Activated naive CD4-positive, alpha-beta T cell treated with anti-CD3 and anti-CD28 coated beads, Interleukin-2, amount 50 U/mL, for 72 hours (primary cell): ENCODE measurements around the gene GOLGA6D. TPM values are rescaled to one million over a fixed set of nuclear protein-coding genes. Genes with fewer than 3 reads are reported as not detected.
"Not testable (repeated sequence)": the region's sequence is repeated elsewhere in the genome, so short reads cannot be mapped to it uniquely, and the experiment has no call there.

Experiments used
- ATAC-seq, 2 donors: fragments of 150-1000 bp; cut with Tn5 transposase; 2 replicates each; pipeline ENCODE4 v1.10.0; 2021; ENCODE audit warnings: mild to moderate bottlenecking in 2 of 2, moderate library complexity in 2 of 2
- DNase-seq, 2 donors: peaks; one replicate each; pipeline ENCODE4 v3.0.0; 2021 to 2022; ENCODE audit warnings: low spot score in 2 of 2
- H3K27ac Mint-ChIP-seq, 2 donors: one replicate each; pipeline ENCODE4 v1.8.0; 2022; ENCODE audit warnings: mild to moderate bottlenecking in 2 of 2, mixed read lengths in 2 of 2
- H3K36me3 Mint-ChIP-seq, 2 donors: one replicate each; pipeline ENCODE4 v1.8.0; 2022; ENCODE audit warnings: mixed read lengths in 2 of 2
- H3K9me3 Mint-ChIP-seq, 2 donors: one replicate each; pipeline ENCODE4 v1.8.0; 2022; ENCODE audit warnings: mixed read lengths in 2 of 2
- total RNA-seq, 2 donors: library from RNA; stranded (reverse); gene quantifications; one replicate each; pipeline ENCODE4 v1.2.3, GENCODE V29; 2022

GOLGA6D gene
- total RNA-seq, 2 donors from 2014 or later = 0.14 TPM; not detected in 1

GRCh38 chr15:75313116-75313845 lies 30.6 kb downstream of the GOLGA6D start:
- H3K9me3 Mint-ChIP-seq = no peaks in the 10 kb centered on the region
- ATAC-seq (peak in 1 of 2 donors; percentile 85), DNase-seq (no peak)
- peak overlapping the region in 1 of 2 donors; percentile 41 for H3K27ac Mint-ChIP-seq
- H3K36me3 Mint-ChIP-seq = no peaks in the 10 kb centered on the region

GRCh38 chr15:75314552-75315290 lies 32.1 kb downstream of the GOLGA6D start:
- no peak overlapping the region for H3K27ac Mint-ChIP-seq
- DNase-seq = no peak
- H3K9me3 Mint-ChIP-seq = no peaks in the 10 kb centered on the region
- no peaks in the 10 kb centered on the region for H3K36me3 Mint-ChIP-seq
- ATAC-seq = no peak

GRCh38 chr15:75319231-75319897 lies 36.7 kb downstream of the GOLGA6D start:
- DNase-seq, H3K36me3 Mint-ChIP-seq, H3K27ac Mint-ChIP-seq, H3K9me3 Mint-ChIP-seq, ATAC-seq: not testable (repeated sequence)

- ATAC-seq (no peak), DNase-seq (no peak)
- H3K9me3 Mint-ChIP-seq = no peaks in the 10 kb centered on the region
- no peak overlapping the region for H3K27ac Mint-ChIP-seq
- H3K36me3 Mint-ChIP-seq = no peaks in the 10 kb centered on the region
Measured at GRCh38 chr15:75321711-75322110, 39.1 kb downstream of the GOLGA6D start.

- Mint-ChIP-seq H3K36me3 (no peaks in the 10 kb centered on the region), H3K9me3 (no peaks in the 10 kb centered on the region), H3K27ac (no peak overlapping the region)
- DNase-seq (no peak), ATAC-seq (no peak)
Measured at GRCh38 chr15:75325922-75326321, 43.3 kb downstream of the GOLGA6D start.

GRCh38 chr15:75327005-75327404 lies 44.4 kb downstream of the GOLGA6D start:
- ATAC-seq (no peak), DNase-seq (no peak)
- Mint-ChIP-seq H3K36me3 (no peaks in the 10 kb centered on the region), H3K9me3 (no peaks in the 10 kb centered on the region), H3K27ac (no peak overlapping the region)

GRCh38 chr15:75327491-75327890 lies 44.9 kb downstream of the GOLGA6D start:
- no peak for ATAC-seq
- peak overlapping the region in 1 of 2 donors; percentile 29 for H3K27ac Mint-ChIP-seq
- DNase-seq = no peak
- H3K36me3 Mint-ChIP-seq = no peaks in the 10 kb centered on the region
- H3K9me3 Mint-ChIP-seq = no peaks in the 10 kb centered on the region

- H3K36me3 Mint-ChIP-seq = no peaks in the 10 kb centered on the region
- H3K27ac Mint-ChIP-seq = no peak overlapping the region
- H3K9me3 Mint-ChIP-seq = no peaks in the 10 kb centered on the region
- no peak for ATAC-seq
- DNase-seq = no peak
Measured at GRCh38 chr15:75328493-75329314, 46.1 kb downstream of the GOLGA6D start.

GRCh38 chr15:75329571-75329970 lies 46.9 kb downstream of the GOLGA6D start:
- H3K27ac Mint-ChIP-seq = no peak overlapping the region
- DNase-seq = no peak
- ATAC-seq = no peak
- H3K9me3 Mint-ChIP-seq = no peaks in the 10 kb centered on the region
- no peaks in the 10 kb centered on the region for H3K36me3 Mint-ChIP-seq

- ATAC-seq = not testable (repeated sequence)
Measured at GRCh38 chr15:75332093-75332492, 49.5 kb downstream of the GOLGA6D start.

GRCh38 chr15:75333654-75334419 lies 51.2 kb downstream of the GOLGA6D start:
- DNase-seq, H3K9me3 Mint-ChIP-seq, ATAC-seq, H3K27ac Mint-ChIP-seq, H3K36me3 Mint-ChIP-seq: not testable (repeated sequence)

More at GRCh38 chr15:75332093-75332492, 49.5 kb downstream of the GOLGA6D start:
- H3K9me3 Mint-ChIP-seq, H3K27ac Mint-ChIP-seq, DNase-seq, H3K36me3 Mint-ChIP-seq: not testable (repeated sequence)

GRCh38 chr15:75335313-75335704 lies 52.7 kb downstream of the GOLGA6D start:
- Mint-ChIP-seq H3K27ac (peak overlapping the region in 1 of 2 donors; percentile 91), H3K9me3 (no peaks in the 10 kb centered on the region), H3K36me3 (peaks cover 0 to 5% of the 10 kb centered on the region in 2 donors)
- DNase-seq (no peak), ATAC-seq (no peak)

- H3K9me3 Mint-ChIP-seq = no peaks in the 10 kb centered on the region
- DNase-seq (peak; percentile 86 to 90), ATAC-seq (peak; percentile 91 to 92)
- H3K27ac Mint-ChIP-seq = peak within 1 kb of the TSS; percentile 91 to 100
- H3K36me3 Mint-ChIP-seq = peaks cover 0 to 5% of the 10 kb centered on the region in 2 donors
Measured at GRCh38 chr15:75335705-75336355, 53.2 kb downstream of the GOLGA6D start, which contains the start of gene COMMD4. Gene COMMD4 (plus strand): TSS chr15:75336063. CDS start chr15:75336090, 27 bp downstream.

GRCh38 chr15:75338661-75339240 lies 56.1 kb downstream of the GOLGA6D start:
- H3K36me3 Mint-ChIP-seq = peaks cover 0 to 5% of the 10 kb centered on the region in 2 donors
- ATAC-seq (no peak), DNase-seq (no peak)
- no peaks in the 10 kb centered on the region for H3K9me3 Mint-ChIP-seq
- no peak overlapping the region for H3K27ac Mint-ChIP-seq
